Naive thymus-derived CD4-positive, alpha-beta T cell (primary cell): ENCODE measurements around the gene SHC1. TPM values are rescaled to one million over a fixed set of nuclear protein-coding genes. Genes with fewer than 3 reads are reported as not detected.

Experiments used
- ATAC-seq: fragments of 150-1000 bp; cut with Tn5 transposase; 2 replicates; pipeline ENCODE4 v1.10.0; 2021; ENCODE audit warnings: mild to moderate bottlenecking, moderate library complexity
- CTCF ChIA-PET: fragments of 350-600 bp; sonication (Branson Sonifier 250); formaldehyde crosslinking; loops from one replicate; lab custom pipeline; 2021; ENCODE audit warnings: antibody characterized with exemption; lab: Charles Lee
- POLR2A ChIA-PET: fragments of 350-600 bp; sonication (Branson Sonifier 250); formaldehyde crosslinking; loops from one replicate; lab custom pipeline; 2021; ENCODE audit warnings: antibody characterized with exemption, inconsistent platforms; lab: Charles Lee
- DNase-seq, 9 donors: peaks; one replicate each; pipeline versions ENCODE4 v3.0.0 to v3.0.0-alpha.2; 2020 to 2022; ENCODE audit warnings: mixed read lengths in 1 of 9
- H3K27ac ChIP-seq: one replicate; pipeline ENCODE4 v1.7.0; 2013; ENCODE audit warnings: mild to moderate bottlenecking, low read depth, low read length, moderate library complexity
- H3K27me3 ChIP-seq, 2 donors: one replicate each; pipeline ENCODE4 v1.7.0; 2013; ENCODE audit warnings: low read length in 2 of 2, mild to moderate bottlenecking in 2 of 2, moderate library complexity in 2 of 2; ENCODE audit not compliant: control insufficient read depth in 2 of 2, insufficient read depth in 2 of 2
- H3K36me3 ChIP-seq, 3 experiments: 1 replicate in 2 of 3; 2 replicates in 1 of 3; pipeline ENCODE4 v1.7.0; 2013; ENCODE audit warnings: low read length in 3 of 3, mild to moderate bottlenecking in 3 of 3, moderate library complexity in 1 of 3; ENCODE audit not compliant: insufficient read depth in 3 of 3, control insufficient read depth in 2 of 3
- H3K4me1 ChIP-seq, 2 donors: one replicate each; pipeline ENCODE4 v1.7.0; 2013; ENCODE audit warnings: low read length in 2 of 2, mild to moderate bottlenecking in 2 of 2, moderate library complexity in 1 of 2; ENCODE audit not compliant: control insufficient read depth in 2 of 2, insufficient read depth in 2 of 2
- H3K4me3 ChIP-seq: 2 replicates; pipeline ENCODE4 v1.7.0; 2013; ENCODE audit warnings: mild to moderate bottlenecking, low read length
- H3K9me3 ChIP-seq, 3 experiments: 1 replicate in 2 of 3; 2 replicates in 1 of 3; pipeline ENCODE4 v1.7.0; 2013; ENCODE audit warnings: low read length in 3 of 3; ENCODE audit not compliant: control insufficient read depth in 2 of 3
- H3K27ac Mint-ChIP-seq, 9 donors: one replicate each; pipeline ENCODE4 v1.8.0; 2020 to 2022; ENCODE audit warnings: mixed read lengths in 9 of 9, mild to moderate bottlenecking in 8 of 9, moderate library complexity in 5 of 9, inconsistent platforms in 2 of 9
- H3K27me3 Mint-ChIP-seq, 5 donors: one replicate each; pipeline ENCODE4 v1.8.0; 2021 to 2022; ENCODE audit warnings: mixed read lengths in 5 of 5, mild to moderate bottlenecking in 1 of 5
- H3K36me3 Mint-ChIP-seq, 5 donors: one replicate each; pipeline ENCODE4 v1.8.0; 2020 to 2022; ENCODE audit warnings: mixed read lengths in 5 of 5, mild to moderate bottlenecking in 3 of 5, inconsistent platforms in 1 of 5
- H3K4me1 Mint-ChIP-seq, 7 donors: one replicate each; pipeline ENCODE4 v1.8.0; 2020 to 2022; ENCODE audit warnings: mixed read lengths in 7 of 7, mild to moderate bottlenecking in 3 of 7, inconsistent platforms in 1 of 7
- H3K4me3 Mint-ChIP-seq, 10 donors: one replicate each; pipeline ENCODE4 v1.8.0; 2020 to 2022; ENCODE audit warnings: mild to moderate bottlenecking in 10 of 10, mixed read lengths in 10 of 10, moderate library complexity in 6 of 10, inconsistent platforms in 2 of 10
- H3K9me3 Mint-ChIP-seq, 11 donors: one replicate each; pipeline ENCODE4 v1.8.0; 2020 to 2022; ENCODE audit warnings: mixed read lengths in 11 of 11, mild to moderate bottlenecking in 4 of 11, inconsistent platforms in 1 of 11, moderate library complexity in 1 of 11
- intact Hi-C, 2 donors: fragments of 100-400 bp; cut with micrococcal nuclease; formaldehyde crosslinking; loops; one replicate each; pipeline ENCODE4 v1.15.1; 2023
- polyA plus RNA-seq, 2 donors: library from polyadenylated mRNA; unstranded; fragments of 300-500 nt; fragmentation: Illumina TruSeq; gene quantifications; one replicate each; pipeline ENCODE4 v1.2.3, GENCODE V29; 2021
- total RNA-seq, 6 experiments: library from RNA in 5 of 6; stranded (reverse) in 5 of 6; gene quantifications; 1 replicate in 5 of 6; 2 replicates in 1 of 6; pipeline ENCODE4 v1.2.3 and lab custom pipeline; 2021 to 2026

SHC1 gene
- total and polyA plus RNA-seq, 7 experiments from 2014 or later = 29.6 to 76.9 (median 73.2) TPM

DNA sequence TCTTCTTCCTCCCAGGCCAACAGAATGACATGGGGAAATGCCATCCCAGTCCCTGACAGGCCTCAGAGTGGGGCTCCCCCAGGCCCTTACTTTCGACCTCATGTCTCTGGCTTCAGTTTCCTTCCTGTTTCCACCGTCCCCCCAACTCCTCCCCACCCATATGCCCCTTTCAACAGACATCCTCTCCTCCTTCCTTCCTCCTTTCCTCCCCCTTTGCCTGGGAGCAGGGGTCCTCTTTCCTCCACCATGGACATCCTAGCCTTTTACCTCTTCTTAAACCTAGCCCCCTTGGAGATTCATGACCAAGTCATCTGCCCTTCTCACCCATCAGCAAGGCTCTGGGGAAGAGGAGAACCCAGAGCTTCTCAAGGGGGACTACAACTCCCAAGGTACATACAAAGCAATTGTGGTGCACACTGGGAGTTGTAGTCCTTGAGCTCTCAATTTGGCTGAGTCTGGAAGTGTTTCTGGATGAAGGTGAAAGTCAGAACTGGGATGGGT, 36.1 kb upstream of the SHC1 start:
- H3K27ac Mint-ChIP-seq = peak overlapping the region; percentile 26 to 98 (median 93)
- Histone ChIP-seq H3K9me3 (no peaks in the 10 kb centered on the region), H3K4me3 (no peak overlapping the region), H3K4me1 (peaks cover 44 to 50% of the 10 kb centered on the region in 2 donors), H3K27me3 (no peaks in the 10 kb centered on the region), H3K27ac (peak overlapping the region; percentile 83), H3K36me3 (peaks cover 0 to 18% (median 0%) of the 10 kb centered on the region in 3 experiments)
- CTCF ChIA-PET = interaction anchor here (1.0 to 17.9 kb wide), 4 partner anchors 8 to 45 kb away, joined by 3 to 291 read pairs (median 4); partner anchors contain the start of genes FLAD1 and PYGO2
- no peaks in the 10 kb centered on the region for H3K27me3 Mint-ChIP-seq
- H3K9me3 Mint-ChIP-seq = no peaks in the 10 kb centered on the region
- intact Hi-C loops = loop anchor here (1.0 to 10.0 kb wide), 3 partner anchors 11 to 1498 kb away; partner anchors contain the start of gene MEF2D (in 1 of the 2)
- ATAC-seq = peak; percentile 39
- peaks cover 23 to 63% (median 50%) of the 10 kb centered on the region in 7 donors for H3K4me1 Mint-ChIP-seq
- DNase-seq = peak in 7 of 9 donors; percentile 43 to 60 (median 56)
- H3K36me3 Mint-ChIP-seq = peaks cover 0 to 34% (median 0%) of the 10 kb centered on the region in 5 donors
- POLR2A ChIA-PET = interaction anchor here (0.6 to 18.2 kb wide), 12 partner anchors 9 to 928 kb away, joined by 3 to 270 read pairs (median 4); partner anchors contain the start of genes FLAD1, KHDC4, PBXIP1 and PMVK
- peak overlapping the region; percentile 40 to 99 (median 88) for H3K4me3 Mint-ChIP-seq

GRCh38 chr1:155005076-155006011, 34.8 kb upstream of the SHC1 start:
- ATAC-seq = no peak
- peak overlapping the region; percentile 83 for H3K27ac ChIP-seq
- no peaks in the 10 kb centered on the region for H3K27me3 ChIP-seq
- peaks cover 35 to 44% of the 10 kb centered on the region in 2 donors for H3K4me1 ChIP-seq
- Mint-ChIP-seq H3K36me3 (peaks cover 0 to 31% (median 0%) of the 10 kb centered on the region in 5 donors), H3K4me3 (peak overlapping the region; percentile 16 to 99 (median 96)), H3K27me3 (no peaks in the 10 kb centered on the region), H3K27ac (peak overlapping the region; percentile 26 to 98 (median 93)), H3K4me1 (peaks cover 19 to 56% (median 45%) of the 10 kb centered on the region in 7 donors), H3K9me3 (no peaks in the 10 kb centered on the region)
- DNase-seq = peak in 1 of 9 donors; percentile 41
- ChIA-PET POLR2A (interaction anchor here (1.1 to 18.2 kb wide), 7 partner anchors 10 to 58 kb away, joined by 3 to 270 read pairs (median 4); partner anchors contain the start of genes EFNA4 and PBXIP1), CTCF (interaction anchor here (17.9 kb wide), 1 partner anchor 9 kb away, joined by 291 read pairs; no protein-coding TSS in a partner anchor)
- H3K9me3 ChIP-seq = no peaks in the 10 kb centered on the region
- H3K36me3 ChIP-seq = peaks cover 0 to 15% (median 0%) of the 10 kb centered on the region in 3 experiments
- H3K4me3 ChIP-seq = no peak overlapping the region
- intact Hi-C loops = loop anchor here (1.0 to 10.0 kb wide), 3 partner anchors 12 to 1499 kb away; partner anchors contain the start of gene MEF2D (in 1 of the 2)

GRCh38 chr1:155004352-155005075, 34.0 kb upstream of the SHC1 start:
- Histone ChIP-seq H3K27ac (peak overlapping the region; percentile 83), H3K36me3 (peaks cover 0 to 15% (median 0%) of the 10 kb centered on the region in 3 experiments), H3K4me1 (peaks cover 27 to 44% of the 10 kb centered on the region in 2 donors), H3K9me3 (no peaks in the 10 kb centered on the region), H3K4me3 (peak overlapping the region; percentile 83), H3K27me3 (no peaks in the 10 kb centered on the region)
- POLR2A ChIA-PET = interaction anchor here (0.5 to 18.2 kb wide), 9 partner anchors 10 to 415 kb away, joined by 3 to 270 read pairs (median 4); partner anchors contain the start of genes EFNA4, FLAD1, PBXIP1 and PYGO2
- Mint-ChIP-seq H3K27ac (peak overlapping the region; percentile 79 to 98 (median 88)), H3K4me1 (peaks cover 19 to 56% (median 47%) of the 10 kb centered on the region in 7 donors), H3K9me3 (peaks cover 0 to 2% (median 0%) of the 10 kb centered on the region in 11 donors), H3K36me3 (peaks cover 0 to 23% (median 0%) of the 10 kb centered on the region in 5 donors), H3K4me3 (peak overlapping the region; percentile 85 to 99 (median 96)), H3K27me3 (no peaks in the 10 kb centered on the region)
- DNase-seq = no peak
- ATAC-seq = no peak
- intact Hi-C loops = loop anchor here (5.0 to 10.0 kb wide), 4 partner anchors 58 to 1500 kb away; partner anchors contain the start of genes ATP8B2 (in 1 of the 2), EFNA4 (in 1 of the 2) and MEF2D (in 1 of the 2)
- CTCF ChIA-PET = interaction anchor here (1.0 to 17.9 kb wide), 3 partner anchors 10 to 31 kb away, joined by 5 to 291 read pairs (median 5); partner anchors contain the start of gene FLAD1

DNA sequence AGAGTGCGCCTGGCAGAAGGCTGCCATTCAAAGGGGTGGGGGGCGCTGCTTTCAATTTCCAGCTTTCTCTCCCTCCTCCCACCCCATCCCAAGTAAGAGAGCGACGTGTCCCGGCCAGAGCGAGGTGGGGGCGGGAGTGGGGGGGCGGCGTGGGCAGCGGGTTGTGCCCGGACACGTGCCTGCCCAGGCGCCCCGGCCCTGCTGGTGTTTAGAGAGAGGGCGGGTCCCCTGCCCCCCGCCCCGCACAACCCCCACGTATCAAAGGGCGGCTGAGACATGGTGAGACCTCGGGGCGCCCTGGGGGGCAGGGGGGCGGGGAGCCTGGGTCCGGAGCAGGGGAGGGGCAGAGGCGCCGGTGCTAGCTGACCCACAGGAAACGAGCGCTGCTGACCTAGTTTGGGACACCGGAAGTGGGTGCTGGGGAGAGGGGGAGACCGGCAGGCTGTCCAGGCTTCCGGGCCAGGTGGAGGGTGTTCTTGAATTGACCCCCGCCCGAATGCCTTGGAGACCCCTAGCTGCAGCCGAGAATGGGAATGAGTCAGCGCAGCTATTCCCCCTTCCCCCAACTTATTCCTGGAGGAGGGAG, 33.3 kb upstream of the SHC1 start:
- Mint-ChIP-seq H3K4me3 (peak overlapping the region; percentile 92 to 99 (median 98)), H3K27me3 (no peaks in the 10 kb centered on the region), H3K4me1 (peaks cover 23 to 58% (median 47%) of the 10 kb centered on the region in 7 donors), H3K27ac (peak overlapping the region; percentile 84 to 98 (median 95)), H3K9me3 (peaks cover 0 to 2% (median 0%) of the 10 kb centered on the region in 11 donors), H3K36me3 (peaks cover 0 to 20% (median 0%) of the 10 kb centered on the region in 5 donors)
- ChIA-PET POLR2A (interaction anchor here (0.5 to 18.2 kb wide), 9 partner anchors 10 to 415 kb away, joined by 3 to 270 read pairs (median 4); partner anchors contain the start of genes EFNA4, FLAD1, PBXIP1 and PYGO2), CTCF (interaction anchor here (1.0 to 17.9 kb wide), 3 partner anchors 11 to 30 kb away, joined by 5 to 291 read pairs (median 5); partner anchors contain the start of gene FLAD1)
- peak overlapping the region; percentile 83 for H3K27ac ChIP-seq
- no peaks in the 10 kb centered on the region for H3K27me3 ChIP-seq
- no peak for ATAC-seq
- H3K4me3 ChIP-seq = peak overlapping the region; percentile 83
- H3K36me3 ChIP-seq = peaks cover 0 to 10% (median 0%) of the 10 kb centered on the region in 3 experiments
- peaks cover 29 to 47% of the 10 kb centered on the region in 2 donors for H3K4me1 ChIP-seq
- DNase-seq = no peak
- intact Hi-C loops = loop anchor here (2.0 to 10.0 kb wide), 4 partner anchors 58 to 1501 kb away; partner anchors contain the start of genes ATP8B2 (in 1 of the 2), EFNA4 (in 1 of the 2), MEF2D (in 1 of the 2) and PMVK (in 1 of the 2)
- H3K9me3 ChIP-seq = no peaks in the 10 kb centered on the region

- Histone ChIP-seq H3K27me3 (no peaks in the 10 kb centered on the region), H3K4me3 (peak overlapping the region; percentile 83), H3K9me3 (no peaks in the 10 kb centered on the region), H3K4me1 (peaks cover 29 to 49% of the 10 kb centered on the region in 2 donors), H3K36me3 (peaks cover 0 to 8% (median 0%) of the 10 kb centered on the region in 3 experiments), H3K27ac (peak overlapping the region; percentile 83)
- Mint-ChIP-seq H3K27me3 (no peaks in the 10 kb centered on the region), H3K4me1 (peaks cover 25 to 64% (median 50%) of the 10 kb centered on the region in 7 donors), H3K27ac (peak overlapping the region; percentile 84 to 98 (median 95)), H3K9me3 (peaks cover 0 to 2% (median 0%) of the 10 kb centered on the region in 11 donors), H3K36me3 (peaks cover 0 to 17% (median 0%) of the 10 kb centered on the region in 5 donors), H3K4me3 (peak overlapping the region; percentile 92 to 99 (median 98))
- ChIA-PET POLR2A (interaction anchor here (0.6 to 18.2 kb wide), 5 partner anchors 12 to 54 kb away, joined by 3 to 270 read pairs (median 5); partner anchors contain the start of genes FLAD1 and PYGO2), CTCF (interaction anchor here (1.2 to 17.9 kb wide), 2 partner anchors 11 to 30 kb away, joined by 5 to 291 read pairs; no protein-coding TSS in a partner anchor)
- intact Hi-C loops = loop anchor here (2.0 to 10.0 kb wide), 4 partner anchors 59 to 1502 kb away; partner anchors contain the start of genes ATP8B2 (in 1 of the 2), EFNA4 (in 1 of the 2), MEF2D (in 1 of the 2) and PMVK (in 1 of the 2)
- ATAC-seq (no peak), DNase-seq (peak in 1 of 9 donors; percentile 45)
Measured at GRCh38 chr1:155003227-155003765, 32.7 kb upstream of the SHC1 start.
